ENCODE measurements around the gene NENF.

The NENF gene

GRCh38 chr1:212482006-212482636, 49.4 kb downstream of the NENF start:
- no peak for DNase-seq (ENCODE audit: low read depth)

- no peak for DNase-seq (ENCODE audit: low read depth)
Observed at GRCh38 chr1:212482637-212483441, 50.1 kb downstream of the NENF start.

- no peak for DNase-seq (ENCODE audit: low read depth)
Observed at GRCh38 chr1:212484701-212485570, 52.2 kb downstream of the NENF start.

- DNase-seq (ENCODE audit: low read depth) = no peak
Observed at GRCh38 chr1:212485571-212485912, 52.8 kb downstream of the NENF start.

- no peak for DNase-seq (ENCODE audit: low read depth)
Observed at GRCh38 chr1:212485913-212486618, 53.3 kb downstream of the NENF start.

- no peak for DNase-seq (ENCODE audit: low read depth)
Observed at GRCh38 chr1:212486619-212486975, 53.9 kb downstream of the NENF start.

GRCh38 chr1:212487286-212487685, 54.6 kb downstream of the NENF start:
- no peak for DNase-seq (ENCODE audit: low read depth)

- DNase-seq (ENCODE audit: low read depth) = no peak
Observed at GRCh38 chr1:212487774-212488435, 55.2 kb downstream of the NENF start.

- DNase-seq (ENCODE audit: low read depth) = no peak
Observed at GRCh38 chr1:212488436-212489283, 55.9 kb downstream of the NENF start.

GRCh38 chr1:212489284-212489859, 56.7 kb downstream of the NENF start:
- no peak for DNase-seq (ENCODE audit: low read depth)

GRCh38 chr1:212490276-212490675, 57.6 kb downstream of the NENF start:
- DNase-seq (ENCODE audit: low read depth) = no peak

- DNase-seq (ENCODE audit: low read depth) = no peak
Observed at GRCh38 chr1:212491454-212491853, 58.7 kb downstream of the NENF start.
